Type B pancreatic cell (in vitro differentiated cells): ENCODE results near the gene BCAN. TPM values are rescaled to one million over a fixed set of nuclear protein-coding genes. Genes with fewer than 3 reads are reported as not detected.

Experiments
- DNase-seq: peaks from one replicate; pipeline ENCODE4 v3.0.0; 2021; ENCODE audit warnings: mixed read lengths; ENCODE audit not compliant: unreplicated experiment; ENCODE audit errors: extremely low spot score
- H3K27ac Mint-ChIP-seq: 2 replicates; pipeline ENCODE4 v1.8.0; 2021; ENCODE audit warnings: mild to moderate bottlenecking, mixed read lengths
- H3K27me3 Mint-ChIP-seq: 2 replicates; pipeline ENCODE4 v1.8.0; 2021; ENCODE audit warnings: mixed read lengths
- H3K36me3 Mint-ChIP-seq: 2 replicates; pipeline ENCODE4 v1.8.0; 2021; ENCODE audit warnings: mixed read lengths
- H3K4me1 Mint-ChIP-seq: one replicate; pipeline ENCODE4 v1.8.0; 2021; ENCODE audit warnings: mixed read lengths; ENCODE audit not compliant: unreplicated experiment
- H3K4me3 Mint-ChIP-seq: 2 replicates; pipeline ENCODE4 v1.8.0; 2021; ENCODE audit warnings: mild to moderate bottlenecking, mixed read lengths
- H3K9me3 Mint-ChIP-seq: 2 replicates; pipeline ENCODE4 v1.8.0; 2021; ENCODE audit warnings: mixed read lengths
- CTCF ChIP-seq: fragments of 200-600 bp; sonication (generic); conservative IDR thresholded peaks from 2 replicates; pipeline ENCODE4 v1.5.0; 2021; ENCODE audit warnings: antibody characterized with exemption, mild to moderate bottlenecking
- total RNA-seq: library from RNA; stranded (reverse); gene quantifications from 2 replicates; pipeline ENCODE4 v1.2.1, GENCODE V29; 2021; ENCODE audit warnings: low replicate concordance

The BCAN gene
- total RNA-seq, 1 donor from 2014 or later = 12.6 TPM

- peaks cover 17% of the 10 kb centered on the region for H3K27me3 Mint-ChIP-seq
- H3K9me3 Mint-ChIP-seq = no peaks in the 10 kb centered on the region
- peaks cover 8% of the 10 kb centered on the region for H3K36me3 Mint-ChIP-seq
- no peak for DNase-seq
- H3K4me3 Mint-ChIP-seq = peak overlapping the region; percentile 39
- peak overlapping the region; percentile 64 for H3K27ac Mint-ChIP-seq
- H3K4me1 Mint-ChIP-seq = peaks cover 65% of the 10 kb centered on the region
- TF ChIP-seq CTCF = no peak
Measured at GRCh38 chr1:156667968-156668709, 26.2 kb downstream of the BCAN start.

GRCh38 chr1:156668801-156669637 lies 27.1 kb downstream of the BCAN start:
- H3K27ac Mint-ChIP-seq = peak overlapping the region; percentile 53
- no peak for TF ChIP-seq CTCF
- peaks cover 15% of the 10 kb centered on the region for H3K36me3 Mint-ChIP-seq
- H3K4me3 Mint-ChIP-seq = peak overlapping the region; percentile 22
- H3K27me3 Mint-ChIP-seq = peaks cover 23% of the 10 kb centered on the region
- no peaks in the 10 kb centered on the region for H3K9me3 Mint-ChIP-seq
- DNase-seq = no peak
- H3K4me1 Mint-ChIP-seq = peaks cover 67% of the 10 kb centered on the region

GRCh38 chr1:156669794-156670193 lies 27.9 kb downstream of the BCAN start:
- Mint-ChIP-seq H3K36me3 (peaks cover 15% of the 10 kb centered on the region), H3K4me1 (peaks cover 65% of the 10 kb centered on the region), H3K27ac (no peak overlapping the region), H3K9me3 (no peaks in the 10 kb centered on the region), H3K27me3 (peaks cover 26% of the 10 kb centered on the region), H3K4me3 (no peak overlapping the region)
- TF ChIP-seq CTCF = no peak
- no peak for DNase-seq

- Mint-ChIP-seq H3K36me3 (peaks cover 15% of the 10 kb centered on the region), H3K27me3 (peaks cover 27% of the 10 kb centered on the region), H3K4me3 (no peak overlapping the region), H3K4me1 (peaks cover 67% of the 10 kb centered on the region), H3K9me3 (no peaks in the 10 kb centered on the region), H3K27ac (no peak overlapping the region)
- DNase-seq = no peak
- no peak for TF ChIP-seq CTCF
Measured at GRCh38 chr1:156670359-156670758, 28.4 kb downstream of the BCAN start.

- no peak overlapping the region for H3K27ac Mint-ChIP-seq
- H3K36me3 Mint-ChIP-seq = peaks cover 15% of the 10 kb centered on the region
- peaks cover 30% of the 10 kb centered on the region for H3K27me3 Mint-ChIP-seq
Measured at GRCh38 chr1:156670791-156671190, 28.9 kb downstream of the BCAN start.

More at GRCh38 chr1:156670791-156671190, 28.9 kb downstream of the BCAN start:
- no peak overlapping the region for H3K4me3 Mint-ChIP-seq
- H3K9me3 Mint-ChIP-seq = no peaks in the 10 kb centered on the region
- TF ChIP-seq CTCF = no peak
- DNase-seq = no peak
- peaks cover 67% of the 10 kb centered on the region for H3K4me1 Mint-ChIP-seq
